ENCODE measurements around the gene TYW1B.
"Not testable (repeated sequence)": the region's sequence is repeated elsewhere in the genome, so short reads cannot be mapped to it uniquely, and the experiment has no call there.

TYW1B gene

DNA sequence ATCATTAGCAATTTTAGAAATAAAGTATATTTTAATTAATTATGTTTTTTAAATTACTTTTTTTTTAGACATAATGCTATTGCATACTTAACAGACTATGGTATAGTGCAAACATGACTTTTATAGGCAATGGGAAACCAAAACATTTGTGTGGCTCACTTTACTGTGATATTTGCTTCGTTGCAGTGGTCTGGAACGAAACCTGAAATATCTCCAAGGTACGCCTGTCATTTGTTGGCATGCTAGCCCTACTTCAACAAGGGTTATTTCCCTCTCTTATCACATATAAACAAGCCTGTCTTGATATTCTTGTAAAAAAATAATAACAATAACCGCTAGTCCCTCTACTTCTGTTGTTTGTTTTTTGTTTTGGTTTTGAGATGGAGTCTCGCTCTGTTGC, 74.2 kb downstream of the TYW1B start:
- DNase-seq: no peak

DNA sequence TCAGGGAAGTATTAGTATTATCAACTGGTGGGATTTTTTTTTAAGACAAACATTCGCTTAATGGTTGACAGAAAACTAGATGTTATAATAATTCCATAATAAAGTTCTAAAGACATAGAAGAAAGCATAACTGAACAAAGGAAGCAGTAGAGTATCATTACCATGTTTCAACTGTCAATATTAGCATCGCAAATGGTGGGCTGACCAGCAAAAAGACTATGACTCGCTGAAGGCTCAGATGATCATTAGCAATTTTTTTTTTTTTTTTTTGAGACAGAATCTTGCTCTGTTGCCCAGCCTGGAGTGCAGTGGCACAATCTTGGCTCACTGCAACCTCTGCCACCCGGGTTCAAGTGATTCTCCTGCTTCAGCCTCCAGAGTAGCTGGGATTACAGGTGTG, 74.8 kb downstream of the TYW1B start:
- DNase-seq: not testable (repeated sequence)

GRCh38 chr7:72751978-72752377, 76.0 kb downstream of the TYW1B start:
- no peak for DNase-seq

- no peak for DNase-seq
Observed at GRCh38 chr7:72751378-72751777, 76.6 kb downstream of the TYW1B start.

DNA sequence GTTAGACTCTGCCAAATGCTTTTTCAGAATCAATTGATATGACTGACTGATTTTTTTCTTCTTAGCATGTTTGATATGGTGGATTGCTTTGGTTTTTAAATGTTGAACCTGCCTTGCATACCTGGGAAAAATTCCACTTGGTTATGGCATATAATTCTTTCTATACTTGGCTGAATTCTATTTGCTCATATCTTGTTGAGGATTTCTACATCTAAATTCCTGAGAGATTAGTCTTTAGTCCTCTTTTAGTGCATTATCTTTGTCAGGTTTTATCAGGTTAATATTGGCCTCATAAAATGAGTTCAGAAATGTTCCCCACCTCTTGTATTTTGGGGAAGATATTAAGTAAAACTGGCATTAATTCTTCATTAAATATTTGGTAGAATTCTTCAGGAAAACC, 79.4 kb downstream of the TYW1B start:
- DNase-seq: not testable (repeated sequence)

- not testable (repeated sequence) for DNase-seq
Observed at GRCh38 chr7:72744244-72744926, 83.6 kb downstream of the TYW1B start.

- not testable (repeated sequence) for DNase-seq
Observed at GRCh38 chr7:72743801-72744200, 84.2 kb downstream of the TYW1B start.

- DNase-seq: not testable (repeated sequence)
Observed at GRCh38 chr7:72739716-72740115, 88.3 kb downstream of the TYW1B start.

DNA sequence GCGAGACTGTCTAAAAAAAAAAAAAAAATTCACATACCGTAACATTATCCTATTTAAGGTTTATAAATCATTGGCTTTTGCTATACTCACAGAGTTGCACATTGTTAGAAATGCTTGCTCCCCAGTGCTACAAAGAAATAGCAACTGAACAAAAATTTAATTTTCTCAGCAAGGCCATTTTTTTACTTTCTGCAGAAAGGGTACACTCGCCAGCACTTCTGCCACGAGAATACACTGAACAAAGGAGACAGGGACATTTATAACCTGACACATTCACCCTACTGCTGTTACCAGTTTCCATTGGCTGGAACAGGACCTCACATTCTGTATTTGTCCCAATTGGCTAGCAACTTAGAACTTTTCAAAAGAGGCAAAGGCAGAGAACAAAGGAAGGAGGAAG, 92.1 kb downstream of the TYW1B start:
- DNase-seq: not testable (repeated sequence)

GRCh38 chr7:72730815-72731214, 97.2 kb downstream of the TYW1B start:
- DNase-seq: not testable (repeated sequence)

GRCh38 chr7:72730384-72730783, 97.6 kb downstream of the TYW1B start:
- DNase-seq: not testable (repeated sequence)

DNA sequence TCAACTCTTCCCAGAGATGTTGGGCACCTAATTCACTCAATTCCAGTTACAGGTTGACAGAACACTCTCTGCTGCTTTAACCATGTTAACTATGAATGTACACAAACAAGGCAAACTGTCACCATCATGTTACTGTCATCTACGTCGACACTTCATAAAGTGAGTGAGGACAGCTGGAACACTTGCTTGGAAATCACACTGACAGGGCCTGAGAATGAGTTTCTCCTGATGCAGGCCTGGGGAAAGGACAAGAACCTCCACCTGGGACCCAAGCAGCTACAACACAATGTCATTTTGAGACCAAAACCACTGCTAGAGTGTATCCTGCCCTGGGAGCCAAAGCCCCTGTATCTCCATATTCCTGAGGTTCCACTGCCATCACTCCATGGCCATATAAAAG, 98.9 kb downstream of the TYW1B start:
- not testable (repeated sequence) for DNase-seq

GRCh38 chr7:72722694-72723093, 105.3 kb downstream of the TYW1B start:
- DNase-seq: not testable (repeated sequence)

- DNase-seq: not testable (repeated sequence)
Observed at GRCh38 chr7:72720890-72721289, 107.1 kb downstream of the TYW1B start.

- DNase-seq: not testable (repeated sequence)
Observed at GRCh38 chr7:72717252-72717774, 110.7 kb downstream of the TYW1B start.

DNA sequence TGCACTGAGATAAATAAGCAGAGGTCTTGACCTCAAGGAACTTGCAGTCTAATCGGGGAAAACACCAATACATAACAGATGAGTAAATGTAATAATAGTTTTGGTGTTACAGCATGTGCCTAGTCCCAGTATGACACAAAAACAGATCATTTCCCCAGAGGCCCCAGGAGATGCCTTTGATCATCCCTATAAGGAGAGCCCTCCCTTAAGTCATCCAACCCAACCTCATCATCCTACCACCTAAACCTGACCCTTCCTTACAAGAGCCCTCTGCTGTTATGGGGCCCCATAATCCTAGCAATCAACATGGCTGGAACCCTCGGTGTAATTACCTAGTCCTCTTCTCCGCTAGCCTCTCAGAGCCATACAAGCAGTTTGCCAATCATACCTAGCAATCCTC, 116.1 kb downstream of the TYW1B start:
- DNase-seq: not testable (repeated sequence)

GRCh38 chr7:72710983-72711382, 117.0 kb downstream of the TYW1B start:
- no peak for DNase-seq

- no peak for DNase-seq
Observed at GRCh38 chr7:72709909-72710308, 118.1 kb downstream of the TYW1B start.

DNA sequence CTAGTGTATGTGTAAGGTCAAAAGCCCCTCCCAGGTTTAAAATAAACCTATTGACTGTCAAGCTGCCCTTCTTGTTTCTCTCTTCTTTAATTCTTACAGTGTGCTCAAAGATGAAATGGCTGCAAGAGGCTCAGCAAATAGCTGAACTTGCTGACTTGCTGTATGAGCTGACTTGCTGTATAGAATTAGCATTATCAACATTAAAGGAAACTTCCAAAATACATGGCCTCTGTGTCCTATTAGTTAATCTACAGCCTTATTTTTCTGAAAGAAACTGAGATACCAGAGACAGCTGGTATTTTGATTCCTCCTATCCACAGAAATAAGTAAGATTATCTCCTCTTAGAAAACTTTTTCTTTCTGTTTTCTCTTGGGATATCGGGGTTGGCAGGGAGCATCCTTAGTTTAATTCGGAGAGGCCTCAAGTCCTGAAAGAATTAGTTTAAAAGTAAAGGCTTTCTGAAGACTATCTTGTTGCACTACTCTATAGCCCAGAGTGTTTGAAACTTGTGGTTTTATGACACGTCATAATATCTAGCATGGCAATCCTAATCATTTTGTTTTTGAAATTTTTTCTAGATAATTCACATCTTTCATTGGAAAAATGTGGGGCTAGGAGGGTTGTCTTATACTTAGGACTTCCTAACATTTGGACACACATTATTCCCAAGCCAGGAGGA, 119.5 kb downstream of the TYW1B start:
- DNase-seq: not testable (repeated sequence)

DNA sequence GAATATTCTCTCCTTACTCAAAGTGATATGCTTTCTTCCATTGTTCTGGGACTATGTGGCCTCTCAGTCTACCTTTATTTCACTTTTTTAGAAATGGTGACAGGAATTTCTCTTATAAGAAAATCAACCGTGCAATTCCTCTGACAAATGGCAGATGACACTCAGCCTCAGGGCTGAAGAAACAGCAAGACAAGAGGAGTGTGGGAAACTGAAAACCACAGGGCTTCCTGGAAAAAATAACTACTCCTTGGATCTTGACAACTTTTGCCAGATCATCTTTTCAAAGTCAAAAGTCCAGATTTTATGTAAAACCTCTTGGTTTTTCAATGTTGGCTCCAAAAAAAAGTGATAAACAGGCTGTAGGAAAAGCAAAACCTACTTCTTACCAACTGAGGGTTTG, 121.5 kb downstream of the TYW1B start:
- DNase-seq: no peak

- DNase-seq: not testable (repeated sequence)
Observed at GRCh38 chr7:72705693-72706092, 122.3 kb downstream of the TYW1B start.

DNA sequence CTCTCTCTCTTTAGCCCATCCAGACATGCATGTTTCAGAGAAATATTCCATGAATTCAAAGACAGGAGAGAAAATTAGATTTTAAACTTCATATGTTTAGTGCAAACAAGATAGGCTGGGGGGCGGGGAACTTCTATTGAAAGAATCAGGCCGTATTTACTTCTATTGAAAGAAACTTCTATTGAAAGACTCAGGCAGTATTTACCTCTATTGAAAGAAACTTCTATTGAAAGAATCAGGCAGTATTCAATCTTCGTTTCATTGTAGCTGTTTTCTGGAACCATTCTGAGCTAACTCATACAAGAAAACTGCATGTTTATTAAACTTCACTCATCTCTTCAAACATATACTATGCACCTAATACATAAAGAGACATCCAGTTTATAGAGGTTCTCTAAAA, 123.1 kb downstream of the TYW1B start:
- DNase-seq: no peak

DNA sequence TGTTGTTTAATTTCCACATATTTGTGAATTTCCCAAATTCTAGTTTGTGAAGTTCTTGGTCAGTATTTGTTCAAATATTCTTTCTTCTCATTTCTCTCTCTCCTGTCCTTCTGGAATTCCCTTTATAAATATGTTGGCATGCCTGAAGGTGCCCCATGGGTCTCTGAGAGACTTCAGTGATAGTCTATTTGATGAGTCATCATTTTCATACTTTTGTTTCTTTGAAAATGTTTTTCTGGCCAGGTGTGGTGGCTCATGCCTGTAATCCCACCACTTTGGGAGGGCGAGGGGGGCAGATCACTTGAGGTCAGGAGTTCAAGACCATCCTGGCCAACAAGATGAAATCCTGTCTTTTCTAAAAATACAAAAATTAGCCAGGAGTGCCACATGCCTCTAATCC, 127.5 kb downstream of the TYW1B start:
- not testable (repeated sequence) for DNase-seq

DNA sequence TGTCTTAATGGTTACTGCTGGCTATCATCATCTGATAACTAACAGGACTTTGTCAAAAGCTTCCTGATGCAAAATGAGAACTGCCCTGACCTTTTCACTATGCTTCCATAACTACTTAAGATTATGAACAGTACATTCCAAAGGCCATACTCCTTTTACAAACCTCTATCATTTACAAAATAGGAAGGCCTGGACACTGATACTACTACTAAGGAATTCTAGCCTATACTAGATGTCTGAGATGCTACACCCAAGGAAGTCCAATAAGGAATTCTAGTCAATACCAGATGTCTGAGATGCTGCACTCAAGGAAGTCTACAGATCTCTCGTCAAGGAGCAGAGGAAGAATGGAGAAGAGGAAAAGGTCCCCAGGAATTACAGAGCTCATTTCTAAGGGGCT, 130.9 kb downstream of the TYW1B start:
- not testable (repeated sequence) for DNase-seq

Measured in right forelimb (tissue), 1 donor.